Measurements from ENCODE around the gene RPL10. TPM values are rescaled to one million over a fixed set of nuclear protein-coding genes. Genes with fewer than 3 reads are reported as not detected.

The RPL10 gene
- total RNA-seq, 1 donor: 3,230 TPM

GRCh38 chrX:154402622-154403127 is 4.5 kb downstream of the RPL10 start:
- H3K4me3 ChIP-seq (ENCODE audit: low read depth, low read length): no peak overlapping the region
- no peak for TF ChIP-seq CTCF (IDR thresholded peaks at IDR 0.05; ENCODE audit: insufficient read depth, low read length)
- DNase-seq (ENCODE audit: low read depth): no peak

GRCh38 chrX:154403192-154403591 is 5.0 kb downstream of the RPL10 start:
- TF ChIP-seq CTCF (IDR thresholded peaks at IDR 0.05; ENCODE audit: insufficient read depth, low read length): no peak

GRCh38 chrX:154403858-154404257 is 5.7 kb downstream of the RPL10 start:
- no peak overlapping the region for H3K4me3 ChIP-seq (ENCODE audit: low read depth, low read length)
- DNase-seq (ENCODE audit: low read depth): no peak
- no peak for TF ChIP-seq CTCF (IDR thresholded peaks at IDR 0.05; ENCODE audit: insufficient read depth, low read length)

More at GRCh38 chrX:154403192-154403591, 5.0 kb downstream of the RPL10 start:
- no peak for DNase-seq (ENCODE audit: low read depth)
- no peak overlapping the region for H3K4me3 ChIP-seq (ENCODE audit: low read depth, low read length)

GRCh38 chrX:154404625-154405192 is 6.5 kb downstream of the RPL10 start:
- no peak overlapping the region for H3K4me3 ChIP-seq (ENCODE audit: low read depth, low read length)
- no peak for DNase-seq (ENCODE audit: low read depth)
- no peak for TF ChIP-seq CTCF (IDR thresholded peaks at IDR 0.05; ENCODE audit: insufficient read depth, low read length)

GRCh38 chrX:154408659-154409221 is 10.6 kb downstream of the RPL10 start:
- DNase-seq (ENCODE audit: low read depth): no peak
- no peak for TF ChIP-seq CTCF (IDR thresholded peaks at IDR 0.05; ENCODE audit: insufficient read depth, low read length)
- peak overlapping the region; percentile 63 for H3K4me3 ChIP-seq (ENCODE audit: low read depth, low read length)

GRCh38 chrX:154409222-154409871 is 11.2 kb downstream of the RPL10 start, which contains the start of gene DNASE1L1:
TSS of gene DNASE1L1 (minus strand) at chrX:154409254. CDS start at chrX:154405568, 3,686 bp downstream.
- H3K4me3 ChIP-seq (ENCODE audit: low read depth, low read length): peak within 1 kb of the TSS; percentile 63
- no peak for TF ChIP-seq CTCF (IDR thresholded peaks at IDR 0.05; ENCODE audit: insufficient read depth, low read length)
- peak; percentile 78 for DNase-seq (ENCODE audit: low read depth)
